IMR-90 (cell line): ENCODE measurements around the gene HOXD9. TPM values are rescaled to one million over a fixed set of nuclear protein-coding genes. Genes with fewer than 3 reads are reported as not detected.

Experiments used
- ATAC-seq: fragments of 200-7000 bp; cut with Tn5 transposase; 2 replicates; pipeline ENCODE4 v1.9.1; 2020; ENCODE audit warnings: low read depth, mild to moderate bottlenecking, moderate library complexity
- BruUV-seq: library from RNA; stranded (reverse); fragments of 400-500 nt; replicated peaks from 2 replicates; lab custom pipeline; 2021; lab: Mats Ljungman, UMichigan
- CTCF ChIA-PET: fragments of 300-600 bp; formaldehyde crosslinking; extraction: SDS; loops from one replicate; lab custom pipeline; 2021; ENCODE audit warnings: antibody characterized with exemption; lab: Yijun Ruan, JAX
- POLR2A ChIA-PET: fragments of 300-600 bp; sonication (Branson Sonifier 250); formaldehyde crosslinking; loops from one replicate; lab custom pipeline; 2022; ENCODE audit warnings: antibody characterized with exemption; ENCODE audit not compliant: unreplicated experiment; lab: Charles Lee
- DNase-seq: peaks from one replicate; pipeline ENCODE4 v3.0.0; 2013
- H2AFZ ChIP-seq: replicated peaks from 2 replicates; pipeline ENCODE3; 2013; ENCODE audit warnings: low read length, mild to moderate bottlenecking; ENCODE audit not compliant: poor library complexity
- H2AK5ac ChIP-seq: 2 replicates; pipeline ENCODE4 v1.6.1; 2013; ENCODE audit warnings: low read depth, low read length, inconsistent platforms
- H2AK9ac ChIP-seq: replicated peaks from 2 replicates; pipeline ENCODE3; 2013; ENCODE audit warnings: mild to moderate bottlenecking, low read depth, low read length, moderate library complexity; ENCODE audit not compliant: poor library complexity
- H2BK120ac ChIP-seq: 2 replicates; pipeline ENCODE4 v1.6.1; 2013; ENCODE audit warnings: low read depth, low read length, inconsistent platforms
- H2BK15ac ChIP-seq: 3 replicates; pipeline ENCODE4 v1.6.1; 2013; ENCODE audit warnings: low read depth, low read length, inconsistent platforms
- H2BK20ac ChIP-seq: 2 replicates; pipeline ENCODE4 v1.6.1; 2013; ENCODE audit warnings: low read depth, mild to moderate bottlenecking, inconsistent platforms, low read length, moderate library complexity
- H2BK5ac ChIP-seq: 2 replicates; pipeline ENCODE4 v1.6.1; 2013; ENCODE audit warnings: mild to moderate bottlenecking, low read depth, low read length, inconsistent platforms; ENCODE audit not compliant: poor library complexity, severe bottlenecking
- H3K14ac ChIP-seq: replicated peaks from 2 replicates; pipeline ENCODE4 v1.6.1; 2013; ENCODE audit warnings: low read depth, low read length, inconsistent platforms
- H3K18ac ChIP-seq: 2 replicates; pipeline ENCODE4 v1.6.1; 2013; ENCODE audit warnings: low read depth, low read length, control low read depth
- H3K23ac ChIP-seq: 2 replicates; pipeline ENCODE4 v1.6.1; 2013; ENCODE audit warnings: low read depth, low read length, inconsistent platforms
- H3K27ac ChIP-seq: 2 replicates; pipeline ENCODE4 v1.5.1; 2013; ENCODE audit warnings: mild to moderate bottlenecking, control low read depth, low read length; ENCODE audit not compliant: insufficient read depth
- H3K27me3 ChIP-seq: 2 replicates; pipeline ENCODE4 v1.6.1; 2013; ENCODE audit warnings: low read length; ENCODE audit not compliant: control insufficient read depth, insufficient read depth
- H3K36me3 ChIP-seq: 2 replicates; pipeline ENCODE4 v1.6.1; 2013; ENCODE audit warnings: low read length, mixed read lengths; ENCODE audit not compliant: control insufficient read depth, insufficient read depth
- H3K4ac ChIP-seq: 2 replicates; pipeline ENCODE4 v1.6.1; 2013; ENCODE audit warnings: low read depth, low read length, inconsistent platforms
- H3K4me1 ChIP-seq: 2 replicates; pipeline ENCODE4 v1.6.1; 2013; ENCODE audit warnings: low read length, mixed read lengths; ENCODE audit not compliant: control insufficient read depth, insufficient read depth
- H3K4me2 ChIP-seq: 2 replicates; pipeline ENCODE4 v1.6.1; 2013; ENCODE audit warnings: low read depth, mild to moderate bottlenecking, control low read depth, low read length, moderate library complexity
- H3K4me3 ChIP-seq: 2 replicates; pipeline ENCODE4 v1.5.1; 2013; ENCODE audit warnings: low read depth, mild to moderate bottlenecking, control low read depth, low read length, moderate library complexity; ENCODE audit not compliant: insufficient read depth
- H3K56ac ChIP-seq: 2 replicates; pipeline ENCODE4 v1.6.1; 2013; ENCODE audit warnings: low read length, inconsistent platforms; ENCODE audit not compliant: insufficient read depth; ENCODE audit errors: extremely low read depth
- H3K79me1 ChIP-seq, 2 experiments: 2 replicates each; pipeline ENCODE4 v1.6.1; 2013; ENCODE audit warnings: low read length in 2 of 2, inconsistent platforms in 1 of 2, low read depth in 1 of 2
- H3K9ac ChIP-seq: 2 replicates; pipeline ENCODE4 v1.6.1; 2013; ENCODE audit warnings: low read depth, low read length, control low read depth
- H3K9me1 ChIP-seq: 2 replicates; pipeline ENCODE4 v1.6.1; 2013; ENCODE audit warnings: low read length, inconsistent platforms; ENCODE audit not compliant: insufficient read depth
- H3K9me3 ChIP-seq: 2 replicates; pipeline ENCODE4 v1.6.1; 2013; ENCODE audit warnings: low read length; ENCODE audit not compliant: control insufficient read depth, insufficient read depth
- H4K20me1 ChIP-seq: 2 replicates; pipeline ENCODE4 v1.6.1; 2013; ENCODE audit warnings: low read length, inconsistent platforms; ENCODE audit not compliant: insufficient read depth
- H4K5ac ChIP-seq: 2 replicates; pipeline ENCODE4 v1.6.1; 2013; ENCODE audit warnings: mild to moderate bottlenecking, low read depth, low read length, control low read depth
- H4K8ac ChIP-seq, 2 experiments: 2 replicates each; pipeline ENCODE4 v1.6.1; 2013; ENCODE audit warnings: low read depth in 2 of 2, low read length in 2 of 2, control low read depth in 1 of 2, inconsistent platforms in 1 of 2
- H4K91ac ChIP-seq: 2 replicates; pipeline ENCODE4 v1.6.1; 2013; ENCODE audit warnings: low read depth, low read length, inconsistent platforms; ENCODE audit not compliant: insufficient read depth
- BHLHE40 ChIP-seq: fragments of 150-350 bp; IDR thresholded peaks from 2 replicates; pipeline ENCODE4 v1.6.1; 2016; ENCODE audit warnings: mild to moderate bottlenecking, low read depth, low read length
- CEBPB ChIP-seq: IDR thresholded peaks from 2 replicates; pipeline ENCODE4 v1.6.1; 2012; ENCODE audit warnings: low read depth, low read length, improper control_type of control experiment
- CHD1 ChIP-seq: IDR thresholded peaks from 2 replicates; pipeline ENCODE4 v1.6.1; 2012; ENCODE audit warnings: low read depth, low read length, improper control_type of control experiment
- CTCF ChIP-seq: conservative IDR thresholded peaks from 2 replicates; pipeline ENCODE4 v1.5.1; 2012; ENCODE audit warnings: mild to moderate bottlenecking, low read depth, low read length, improper control_type of control experiment
- ELK1 ChIP-seq: fragments of 150-350 bp; IDR thresholded peaks from 2 replicates; pipeline ENCODE4 v1.6.1; 2016; ENCODE audit warnings: low read depth, mild to moderate bottlenecking, low read length, moderate library complexity, borderline replicate concordance
- FOS ChIP-seq: fragments of 150-350 bp; IDR thresholded peaks from 2 replicates; pipeline ENCODE4 v1.6.1; 2016; ENCODE audit warnings: low read depth, low read length
- MAFK ChIP-seq: IDR thresholded peaks from 2 replicates; pipeline ENCODE4 v1.6.1; 2012; ENCODE audit warnings: low read depth, low read length, improper control_type of control experiment
- MAZ ChIP-seq: IDR thresholded peaks from 2 replicates; pipeline ENCODE4 v1.6.1; 2012; ENCODE audit warnings: low read depth, mild to moderate bottlenecking, low read length, improper control_type of control experiment, moderate library complexity, borderline replicate concordance
- MXI1 ChIP-seq: IDR thresholded peaks from 2 replicates; pipeline ENCODE4 v1.6.1; 2012; ENCODE audit warnings: low read depth, mild to moderate bottlenecking, low read length, moderate library complexity, borderline replicate concordance
- NFE2L2 ChIP-seq: fragments of 150-350 bp; IDR thresholded peaks from 2 replicates; pipeline ENCODE4 v1.6.1; 2016; ENCODE audit warnings: low read depth, mild to moderate bottlenecking, low read length
- POLR2A ChIP-seq: IDR thresholded peaks from 2 replicates; pipeline ENCODE4 v1.6.1; 2012; ENCODE audit warnings: mild to moderate bottlenecking, low read depth, low read length
- RAD21 ChIP-seq: IDR thresholded peaks from 2 replicates; pipeline ENCODE4 v1.6.1; 2012; ENCODE audit warnings: low read length, improper control_type of control experiment
- RCOR1 ChIP-seq: IDR thresholded peaks from 2 replicates; pipeline ENCODE4 v1.6.1; 2012; ENCODE audit warnings: mild to moderate bottlenecking, low read length, improper control_type of control experiment; ENCODE audit not compliant: insufficient replicate concordance
- RFX5 ChIP-seq: IDR thresholded peaks from 2 replicates; pipeline ENCODE4 v1.8.0; 2012; ENCODE audit warnings: low read depth, mild to moderate bottlenecking, low read length, moderate library complexity
- SMC3 ChIP-seq: fragments of 150-350 bp; IDR thresholded peaks from 2 replicates; pipeline ENCODE4 v1.6.1; 2016; ENCODE audit warnings: low read depth, mild to moderate bottlenecking, antibody characterized with exemption, low read length, moderate library complexity
- USF2 ChIP-seq: fragments of 150-350 bp; IDR thresholded peaks from 2 replicates; pipeline ENCODE4 v1.6.1; 2017; ENCODE audit warnings: mild to moderate bottlenecking, antibody characterized with exemption, low read length, low read depth
- WGBS, 2 experiments: methylation state at CpG; one replicate each; pipeline versions ENCODE4 v1.1.5 to v1.1.7; 2013; ENCODE audit warnings: missing lambda C conversion rate in 2 of 2; ENCODE audit not compliant: insufficient read length in 1 of 2; ENCODE audit errors: extremely low coverage in 2 of 2; 5-methylcytosine and 5-hydroxymethylcytosine counted together
- dilution Hi-C: fragments of 300-500 bp; cut with HindIII; formaldehyde crosslinking; loops from one replicate; pipeline ENCODE4 v1.14.3; 2018; ENCODE audit warnings: low sequenced_read_pairs; ENCODE audit not compliant: unreplicated experiment
- in situ Hi-C: fragments of 300-500 bp; cut with MboI; formaldehyde crosslinking; loops from 3 replicates; pipeline ENCODE4 v1.14.3; 2019; ENCODE audit warnings: low sequenced_read_pairs, inconsistent platforms, mixed read lengths
- intact Hi-C: fragments of 100-400 bp; cut with micrococcal nuclease; formaldehyde crosslinking; loops from 2 replicates; pipeline ENCODE4 v1.10.0; 2022
- polyA plus RNA-seq, 3 experiments: library from polyadenylated mRNA; depleted of rRNA; stranded (reverse); fragments of >200 nt; gene quantifications; 2 replicates each; pipeline ENCODE4 v1.2.3, GENCODE V29; 2012; ENCODE audit warnings: low replicate concordance in 1 of 3
- total RNA-seq: library from RNA; depleted of rRNA; stranded (reverse); fragments of >200 nt; gene quantifications from 2 replicates; pipeline ENCODE4 v1.2.3, GENCODE V29; 2012

Gene HOXD9
- total and polyA plus RNA-seq, 2 of the 4 experiments (the other 2 are of a cell fraction): not detected

GRCh38 chr2:176101842-176102241 lies 20.7 kb upstream of the HOXD9 start:
- ATAC-seq: no peak

More at GRCh38 chr2:176101842-176102241, 20.7 kb upstream of the HOXD9 start:
- H3K4ac ChIP-seq: no peak overlapping the region
- peaks cover under 1% of the 10 kb centered on the region; the same call in 1 of the 2 replicates for H3K4me1 ChIP-seq
- H3K27me3 ChIP-seq: peaks cover 97% of the 10 kb centered on the region
- H4K20me1 ChIP-seq: no peaks in the 10 kb centered on the region
- no peak overlapping the region for H3K56ac ChIP-seq
- no peaks in the 10 kb centered on the region for H3K36me3 ChIP-seq
- POLR2A ChIA-PET: no interaction called here
- H4K5ac ChIP-seq: no peak overlapping the region
- no peaks in the 10 kb centered on the region for H3K9me1 ChIP-seq
- H3K18ac ChIP-seq: no peak overlapping the region
- in situ Hi-C loops: no loop called here
- no peak overlapping the region for H2BK5ac ChIP-seq
- H3K4me3 ChIP-seq: no peak overlapping the region
- no peak overlapping the region for H4K91ac ChIP-seq
- CTCF ChIA-PET: no interaction called here
- no CpG with 5 or more reads among the region's 5 CpGs for WGBS, 2 experiments
- H2AK9ac ChIP-seq: no peak overlapping the region
- no peak overlapping the region for H3K23ac ChIP-seq
- H3K14ac ChIP-seq: no peak overlapping the region
- H3K9ac ChIP-seq: no peak overlapping the region
- intact Hi-C loops: no loop called here
- H2BK120ac ChIP-seq: no peak overlapping the region
- H2AK5ac ChIP-seq: no peak overlapping the region
- H3K9me3 ChIP-seq: peaks cover 2% of the 10 kb centered on the region; the same call in 1 of the 2 replicates
- H3K79me1 ChIP-seq: no peaks in the 10 kb centered on the region
- no peak overlapping the region for H2AFZ ChIP-seq
- no peak overlapping the region for H2BK20ac ChIP-seq
- H4K8ac ChIP-seq: no peak overlapping the region
- DNase-seq: no peak
- no peak overlapping the region for H2BK15ac ChIP-seq
- dilution Hi-C loops: no loop called here
- H3K4me2 ChIP-seq: no peak overlapping the region
- no peak for TF ChIP-seq FOS
- TF ChIP-seq MAFK: no peak
- TF ChIP-seq NFE2L2: no peak
- TF ChIP-seq RAD21: no peak
- TF ChIP-seq ELK1: no peak
- TF ChIP-seq MXI1: no peak
- TF ChIP-seq CEBPB: no peak
- TF ChIP-seq RFX5: no peak
- no peak for TF ChIP-seq RCOR1
- no peak for TF ChIP-seq USF2
- no peak for TF ChIP-seq CHD1
- no peak for TF ChIP-seq POLR2A
- no peak for TF ChIP-seq MAZ
- TF ChIP-seq BHLHE40: no peak
- TF ChIP-seq SMC3: no peak
- TF ChIP-seq CTCF: no peak
- H3K27ac ChIP-seq: no peak overlapping the region
- no TSS peak for BruUV-seq
